ENCODE measurements around the gene NEIL1.

The NEIL1 gene

GRCh38 chr15:75321711-75322110 lies 25.1 kb upstream of the NEIL1 start:
- H3K9ac ChIP-seq (ENCODE audit: low read depth, low read length): no peak overlapping the region
- no peaks in the 10 kb centered on the region for H3K9me3 ChIP-seq (ENCODE audit: insufficient read depth, low read length, severe bottlenecking)
- ATAC-seq (ENCODE audit: insufficient read depth, low read depth) (no peak), DNase-seq (no peak)
- no peak overlapping the region for H3K27ac ChIP-seq (ENCODE audit: low read length)
- no peaks in the 10 kb centered on the region for H3K36me3 ChIP-seq (ENCODE audit: insufficient read depth, low read length)
- no peaks in the 10 kb centered on the region for H3K4me1 ChIP-seq (ENCODE audit: insufficient read depth, low read length)
- no peak overlapping the region for H3K4me3 ChIP-seq (ENCODE audit: low read depth in 1 of 2, low read length in 2 of 2)
- H3K79me2 ChIP-seq (ENCODE audit: insufficient read depth, low read length): no peaks in the 10 kb centered on the region
- TF ChIP-seq EZH2 (IDR thresholded peaks at IDR 0.05; ENCODE audit: borderline replicate concordance, low read depth, low read length, severe bottlenecking): no peak
- TF ChIP-seq CTCF (IDR thresholded peaks at IDR 0.05; ENCODE audit: borderline replicate concordance, extremely low read depth, low read length, poor library complexity, severe bottlenecking): no peak
- H3K4me2 ChIP-seq (ENCODE audit: insufficient read depth, low read length): no peak overlapping the region
- H2AFZ ChIP-seq (ENCODE audit: low read depth, low read length): no peak overlapping the region
- H4K20me1 ChIP-seq (ENCODE audit: insufficient read depth, low read length): no peaks in the 10 kb centered on the region
- no peaks in the 10 kb centered on the region for H3K27me3 ChIP-seq (ENCODE audit: insufficient read depth, low read length, poor library complexity)

- Histone ChIP-seq H3K27me3 (ENCODE audit: insufficient read depth, low read length, poor library complexity) (no peaks in the 10 kb centered on the region), H3K36me3 (ENCODE audit: insufficient read depth, low read length) (no peaks in the 10 kb centered on the region), H3K9me3 (ENCODE audit: insufficient read depth, low read length, severe bottlenecking) (no peaks in the 10 kb centered on the region), H3K79me2 (ENCODE audit: insufficient read depth, low read length) (no peaks in the 10 kb centered on the region), H4K20me1 (ENCODE audit: insufficient read depth, low read length) (no peaks in the 10 kb centered on the region), H2AFZ (ENCODE audit: low read depth, low read length) (no peak overlapping the region), H3K9ac (ENCODE audit: low read depth, low read length) (no peak overlapping the region), H3K4me2 (ENCODE audit: insufficient read depth, low read length) (no peak overlapping the region), H3K4me1 (ENCODE audit: insufficient read depth, low read length) (no peaks in the 10 kb centered on the region), H3K4me3 (ENCODE audit: low read depth in 1 of 2, low read length in 2 of 2) (no peak overlapping the region), H3K27ac (ENCODE audit: low read length) (no peak overlapping the region)
- DNase-seq (no peak), ATAC-seq (ENCODE audit: insufficient read depth, low read depth) (no peak)
- TF ChIP-seq CTCF (IDR thresholded peaks at IDR 0.05; ENCODE audit: borderline replicate concordance, extremely low read depth, low read length, poor library complexity, severe bottlenecking) (no peak), EZH2 (IDR thresholded peaks at IDR 0.05; ENCODE audit: borderline replicate concordance, low read depth, low read length, severe bottlenecking) (no peak)
Measured at GRCh38 chr15:75325922-75326321, 20.9 kb upstream of the NEIL1 start.

- Histone ChIP-seq H3K4me1 (ENCODE audit: insufficient read depth, low read length) (no peaks in the 10 kb centered on the region), H3K27me3 (ENCODE audit: insufficient read depth, low read length, poor library complexity) (no peaks in the 10 kb centered on the region), H3K27ac (ENCODE audit: low read length) (no peak overlapping the region), H3K4me3 (ENCODE audit: low read depth in 1 of 2, low read length in 2 of 2) (no peak overlapping the region), H3K79me2 (ENCODE audit: insufficient read depth, low read length) (no peaks in the 10 kb centered on the region), H3K36me3 (ENCODE audit: insufficient read depth, low read length) (no peaks in the 10 kb centered on the region), H3K9ac (ENCODE audit: low read depth, low read length) (no peak overlapping the region), H2AFZ (ENCODE audit: low read depth, low read length) (no peak overlapping the region), H4K20me1 (ENCODE audit: insufficient read depth, low read length) (no peaks in the 10 kb centered on the region), H3K4me2 (ENCODE audit: insufficient read depth, low read length) (no peak overlapping the region), H3K9me3 (ENCODE audit: insufficient read depth, low read length, severe bottlenecking) (no peaks in the 10 kb centered on the region)
- no peak for DNase-seq
- ATAC-seq (ENCODE audit: insufficient read depth, low read depth): no peak
- TF ChIP-seq CTCF (IDR thresholded peaks at IDR 0.05; ENCODE audit: borderline replicate concordance, extremely low read depth, low read length, poor library complexity, severe bottlenecking) (no peak), EZH2 (IDR thresholded peaks at IDR 0.05; ENCODE audit: borderline replicate concordance, low read depth, low read length, severe bottlenecking) (no peak)
Measured at GRCh38 chr15:75327005-75327404, 19.8 kb upstream of the NEIL1 start.

- ATAC-seq (ENCODE audit: insufficient read depth, low read depth) (no peak), DNase-seq (no peak)
- no peaks in the 10 kb centered on the region for H3K4me1 ChIP-seq (ENCODE audit: insufficient read depth, low read length)
- no peak overlapping the region for H2AFZ ChIP-seq (ENCODE audit: low read depth, low read length)
- no peak overlapping the region for H3K4me2 ChIP-seq (ENCODE audit: insufficient read depth, low read length)
- no peaks in the 10 kb centered on the region for H3K36me3 ChIP-seq (ENCODE audit: insufficient read depth, low read length)
- no peak overlapping the region for H3K27ac ChIP-seq (ENCODE audit: low read length)
- H4K20me1 ChIP-seq (ENCODE audit: insufficient read depth, low read length): no peaks in the 10 kb centered on the region
- no peak overlapping the region for H3K9ac ChIP-seq (ENCODE audit: low read depth, low read length)
- H3K4me3 ChIP-seq (ENCODE audit: low read depth in 1 of 2, low read length in 2 of 2): no peak overlapping the region
- no peaks in the 10 kb centered on the region for H3K9me3 ChIP-seq (ENCODE audit: insufficient read depth, low read length, severe bottlenecking)
- H3K79me2 ChIP-seq (ENCODE audit: insufficient read depth, low read length): no peaks in the 10 kb centered on the region
- no peaks in the 10 kb centered on the region for H3K27me3 ChIP-seq (ENCODE audit: insufficient read depth, low read length, poor library complexity)
- no peak for TF ChIP-seq CTCF (IDR thresholded peaks at IDR 0.05; ENCODE audit: borderline replicate concordance, extremely low read depth, low read length, poor library complexity, severe bottlenecking)
Measured at GRCh38 chr15:75327491-75327890, 19.3 kb upstream of the NEIL1 start.
